Breast epithelium (tissue), 4 donors: ENCODE measurements around the gene IRAK3. TPM values are rescaled to one million over a fixed set of nuclear protein-coding genes. Genes with fewer than 3 reads are reported as not detected.

Experiments used
- DNase-seq, 2 donors: peaks; one replicate each; pipeline ENCODE4 v3.0.0-alpha.2; 2019; ENCODE audit warnings: low spot score in 2 of 2
- H3K27ac ChIP-seq, 2 donors: fragments of 200-600 bp; sonication (generic) in 1 of 2; one replicate each; pipeline ENCODE4 v1.5.1; 2016 to 2019; ENCODE audit warnings: mild to moderate bottlenecking in 1 of 2
- H3K27me3 ChIP-seq, 2 donors: fragments of 200-600 bp; sonication (generic) in 1 of 2; one replicate each; pipeline versions ENCODE4 v1.5.1 to v1.6.0; 2017 to 2019; ENCODE audit warnings: control low read depth in 1 of 2, mild to moderate bottlenecking in 1 of 2
- H3K36me3 ChIP-seq: fragments of 200-600 bp; one replicate; pipeline ENCODE4 v1.5.1; 2019
- H3K4me1 ChIP-seq, 2 donors: fragments of 200-600 bp; sonication (generic); one replicate each; pipeline ENCODE4 v1.5.1; 2016 to 2019; ENCODE audit warnings: control low read depth in 1 of 2
- H3K4me3 ChIP-seq, 3 donors: fragments of 200-600 bp; sonication (generic); 1 replicate in 2 of 3; 2 replicates in 1 of 3; pipeline ENCODE4 v1.5.1; 2016 to 2019; ENCODE audit warnings: mild to moderate bottlenecking in 3 of 3, moderate library complexity in 2 of 3
- H3K9me3 ChIP-seq, 2 donors: fragments of 200-600 bp; sonication (generic) in 1 of 2; one replicate each; pipeline ENCODE4 v1.5.1; 2016 to 2019; ENCODE audit warnings: control low read depth in 1 of 2
- POLR2A ChIP-seq: fragments of 450-650 bp; IDR thresholded peaks from one replicate; pipeline ENCODE4 v1.6.1; 2016; ENCODE audit warnings: antibody characterized with exemption, mild to moderate bottlenecking, moderate library complexity
- POLR2AphosphoS5 ChIP-seq, 3 donors: sonication (generic); formaldehyde crosslinking; IDR thresholded peaks; one replicate each; pipeline ENCODE4 v1.6.1; 2017; ENCODE audit warnings: antibody characterized with exemption in 3 of 3
- intact Hi-C: fragments of 100-400 bp; cut with DNase I; formaldehyde crosslinking; loops from one replicate; pipeline ENCODE4 v1.15.1; 2023; ENCODE audit warnings: low total_unique reads
- total RNA-seq, 3 donors: library from RNA; depleted of rRNA; stranded (reverse); fragments of >200 nt; gene quantifications; one replicate each; pipeline ENCODE4 v1.1.0, GENCODE V29; 2016
- TF ChIP-seq, protein P1 (sequence below), 3 donors: fragments of 450-650 bp; IDR thresholded peaks; one replicate each; pipeline ENCODE4 v1.5.1; 2016 to 2017; ENCODE audit warnings: antibody characterized with exemption in 3 of 3, mild to moderate bottlenecking in 3 of 3, moderate library complexity in 3 of 3

The IRAK3 gene
- total RNA-seq, 3 donors from 2014 or later, result 22.2 to 88.8 (median 37.7) TPM

GRCh38 chr12:66282244-66282643 is 93.2 kb downstream of the IRAK3 start:
- H3K9me3 ChIP-seq, result peaks cover 0 to 7% of the 10 kb centered on the region in 2 donors
- no peak overlapping the region for H3K27ac ChIP-seq
- TF ChIP-seq POLR2AphosphoS5 (IDR thresholded peaks at IDR 0.05), result no peak
- no peaks in the 10 kb centered on the region for H3K36me3 ChIP-seq
- intact Hi-C loops, result no loop called here
- no peak overlapping the region for H3K4me3 ChIP-seq
- H3K4me1 ChIP-seq, result no peaks in the 10 kb centered on the region
- H3K27me3 ChIP-seq, result no peaks in the 10 kb centered on the region
- no peak for DNase-seq

GRCh38 chr12:66287275-66287674 is 98.3 kb downstream of the IRAK3 start:
- Histone ChIP-seq H3K36me3 (no peaks in the 10 kb centered on the region), H3K9me3 (no peaks in the 10 kb centered on the region), H3K27ac (no peak overlapping the region), H3K4me3 (no peak overlapping the region), H3K27me3 (no peaks in the 10 kb centered on the region), H3K4me1 (no peaks in the 10 kb centered on the region)
- TF ChIP-seq POLR2AphosphoS5 (IDR thresholded peaks at IDR 0.05), result no peak
- intact Hi-C loops, result no loop called here
- no peak for DNase-seq

GRCh38 chr12:66288121-66288520 is 99.1 kb downstream of the IRAK3 start:
- H3K36me3 ChIP-seq, result no peaks in the 10 kb centered on the region
- intact Hi-C loops, result no loop called here
- H3K4me3 ChIP-seq, result no peak overlapping the region
- H3K4me1 ChIP-seq, result no peaks in the 10 kb centered on the region
- DNase-seq, result no peak
- H3K27me3 ChIP-seq, result peaks cover 0 to 5% of the 10 kb centered on the region in 2 donors
- TF ChIP-seq POLR2AphosphoS5 (IDR thresholded peaks at IDR 0.05), result no peak
- TF ChIP-seq, protein P1, sequence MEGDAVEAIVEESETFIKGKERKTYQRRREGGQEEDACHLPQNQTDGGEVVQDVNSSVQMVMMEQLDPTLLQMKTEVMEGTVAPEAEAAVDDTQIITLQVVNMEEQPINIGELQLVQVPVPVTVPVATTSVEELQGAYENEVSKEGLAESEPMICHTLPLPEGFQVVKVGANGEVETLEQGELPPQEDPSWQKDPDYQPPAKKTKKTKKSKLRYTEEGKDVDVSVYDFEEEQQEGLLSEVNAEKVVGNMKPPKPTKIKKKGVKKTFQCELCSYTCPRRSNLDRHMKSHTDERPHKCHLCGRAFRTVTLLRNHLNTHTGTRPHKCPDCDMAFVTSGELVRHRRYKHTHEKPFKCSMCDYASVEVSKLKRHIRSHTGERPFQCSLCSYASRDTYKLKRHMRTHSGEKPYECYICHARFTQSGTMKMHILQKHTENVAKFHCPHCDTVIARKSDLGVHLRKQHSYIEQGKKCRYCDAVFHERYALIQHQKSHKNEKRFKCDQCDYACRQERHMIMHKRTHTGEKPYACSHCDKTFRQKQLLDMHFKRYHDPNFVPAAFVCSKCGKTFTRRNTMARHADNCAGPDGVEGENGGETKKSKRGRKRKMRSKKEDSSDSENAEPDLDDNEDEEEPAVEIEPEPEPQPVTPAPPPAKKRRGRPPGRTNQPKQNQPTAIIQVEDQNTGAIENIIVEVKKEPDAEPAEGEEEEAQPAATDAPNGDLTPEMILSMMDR (IDR thresholded peaks at IDR 0.05), result no peak
- no peak for TF ChIP-seq POLR2A
- no peak overlapping the region for H3K27ac ChIP-seq
- no peaks in the 10 kb centered on the region for H3K9me3 ChIP-seq

- Histone ChIP-seq H3K9me3 (no peaks in the 10 kb centered on the region), H3K27ac (no peak overlapping the region), H3K4me3 (no peak overlapping the region), H3K27me3 (peaks cover 0 to 5% of the 10 kb centered on the region in 2 donors), H3K36me3 (no peaks in the 10 kb centered on the region), H3K4me1 (no peaks in the 10 kb centered on the region)
- intact Hi-C loops, result no loop called here
- TF ChIP-seq POLR2A, result no peak
- TF ChIP-seq, protein P1 (IDR thresholded peaks at IDR 0.05), result no peak
- TF ChIP-seq POLR2AphosphoS5 (IDR thresholded peaks at IDR 0.05), result no peak
- no peak for DNase-seq
Measured at GRCh38 chr12:66289485-66289884, 100.5 kb downstream of the IRAK3 start.

DNA sequence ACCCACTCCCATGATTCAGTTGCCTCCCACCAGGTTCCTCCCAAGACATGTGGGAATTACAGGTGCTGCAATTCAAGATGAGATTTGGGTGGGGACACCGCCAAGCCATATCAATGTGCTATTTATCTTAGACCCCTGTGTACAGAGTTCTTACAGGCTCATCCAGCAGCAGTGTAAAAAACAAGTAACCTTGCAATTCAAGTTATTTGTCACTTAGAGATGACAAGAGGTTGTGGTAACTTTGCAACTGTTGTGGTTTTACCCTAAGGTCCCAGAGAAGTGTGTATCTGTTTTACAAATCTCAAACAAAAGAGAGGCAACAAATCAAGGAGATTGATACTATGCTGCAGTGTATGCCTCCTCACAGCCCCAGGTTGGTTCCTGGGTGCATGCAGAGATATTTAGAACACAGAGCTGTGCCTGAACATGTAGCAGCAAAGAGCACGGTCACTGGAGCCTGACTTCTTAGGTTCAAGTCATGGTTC is 101.7 kb downstream of the IRAK3 start:
- Histone ChIP-seq H3K27ac (no peak overlapping the region), H3K27me3 (peaks cover 0 to 5% of the 10 kb centered on the region in 2 donors), H3K9me3 (no peaks in the 10 kb centered on the region), H3K4me1 (no peaks in the 10 kb centered on the region), H3K4me3 (no peak overlapping the region), H3K36me3 (no peaks in the 10 kb centered on the region)
- no peak for DNase-seq
- intact Hi-C loops, result no loop called here
- TF ChIP-seq POLR2AphosphoS5 (IDR thresholded peaks at IDR 0.05) (no peak), POLR2A (no peak)
- TF ChIP-seq, protein P1 (IDR thresholded peaks at IDR 0.05), result no peak

GRCh38 chr12:66296176-66296683 is 107.2 kb downstream of the IRAK3 start:
- TF ChIP-seq POLR2AphosphoS5 (IDR thresholded peaks at IDR 0.05) (no peak), POLR2A (no peak)
- TF ChIP-seq, protein P1 (IDR thresholded peaks at IDR 0.05), result no peak
- Histone ChIP-seq H3K4me3 (no peak overlapping the region), H3K9me3 (no peaks in the 10 kb centered on the region), H3K27ac (no peak overlapping the region), H3K4me1 (no peaks in the 10 kb centered on the region), H3K27me3 (peaks cover 0 to 5% of the 10 kb centered on the region in 2 donors), H3K36me3 (no peaks in the 10 kb centered on the region)
- intact Hi-C loops, result no loop called here
- DNase-seq, result no peak
